IMR-90 (cell line): ENCODE data around the gene HECTD2. TPM values are rescaled to one million over a fixed set of nuclear protein-coding genes. Genes with fewer than 3 reads are reported as not detected.

Experiments used
- ATAC-seq: fragments of 200-7000 bp; cut with Tn5 transposase; 2 replicates; pipeline ENCODE4 v1.9.1; 2020; ENCODE audit warnings: low read depth, mild to moderate bottlenecking, moderate library complexity
- BruUV-seq: library from RNA; stranded (reverse); fragments of 400-500 nt; replicated peaks from 2 replicates; lab custom pipeline; 2021; lab: Mats Ljungman, UMichigan
- CTCF ChIA-PET: fragments of 300-600 bp; formaldehyde crosslinking; extraction: SDS; loops from one replicate; lab custom pipeline; 2021; ENCODE audit warnings: antibody characterized with exemption; lab: Yijun Ruan, JAX
- POLR2A ChIA-PET: fragments of 300-600 bp; sonication (Branson Sonifier 250); formaldehyde crosslinking; loops from one replicate; lab custom pipeline; 2022; ENCODE audit warnings: antibody characterized with exemption; ENCODE audit not compliant: unreplicated experiment; lab: Charles Lee
- DNase-seq: peaks from one replicate; pipeline ENCODE4 v3.0.0; 2013
- H2AFZ ChIP-seq: replicated peaks from 2 replicates; pipeline ENCODE3; 2013; ENCODE audit warnings: low read length, mild to moderate bottlenecking; ENCODE audit not compliant: poor library complexity
- H2AK5ac ChIP-seq: 2 replicates; pipeline ENCODE4 v1.6.1; 2013; ENCODE audit warnings: low read depth, low read length, inconsistent platforms
- H2AK9ac ChIP-seq: replicated peaks from 2 replicates; pipeline ENCODE3; 2013; ENCODE audit warnings: mild to moderate bottlenecking, low read depth, low read length, moderate library complexity; ENCODE audit not compliant: poor library complexity
- H2BK120ac ChIP-seq: 2 replicates; pipeline ENCODE4 v1.6.1; 2013; ENCODE audit warnings: low read depth, low read length, inconsistent platforms
- H2BK15ac ChIP-seq: 3 replicates; pipeline ENCODE4 v1.6.1; 2013; ENCODE audit warnings: low read depth, low read length, inconsistent platforms
- H2BK20ac ChIP-seq: 2 replicates; pipeline ENCODE4 v1.6.1; 2013; ENCODE audit warnings: low read depth, mild to moderate bottlenecking, inconsistent platforms, low read length, moderate library complexity
- H2BK5ac ChIP-seq: 2 replicates; pipeline ENCODE4 v1.6.1; 2013; ENCODE audit warnings: mild to moderate bottlenecking, low read depth, low read length, inconsistent platforms; ENCODE audit not compliant: poor library complexity, severe bottlenecking
- H3K14ac ChIP-seq: replicated peaks from 2 replicates; pipeline ENCODE4 v1.6.1; 2013; ENCODE audit warnings: low read depth, low read length, inconsistent platforms
- H3K18ac ChIP-seq: 2 replicates; pipeline ENCODE4 v1.6.1; 2013; ENCODE audit warnings: low read depth, low read length, control low read depth
- H3K23ac ChIP-seq: 2 replicates; pipeline ENCODE4 v1.6.1; 2013; ENCODE audit warnings: low read depth, low read length, inconsistent platforms
- H3K27ac ChIP-seq: 2 replicates; pipeline ENCODE4 v1.5.1; 2013; ENCODE audit warnings: mild to moderate bottlenecking, control low read depth, low read length; ENCODE audit not compliant: insufficient read depth
- H3K27me3 ChIP-seq: 2 replicates; pipeline ENCODE4 v1.6.1; 2013; ENCODE audit warnings: low read length; ENCODE audit not compliant: control insufficient read depth, insufficient read depth
- H3K36me3 ChIP-seq: 2 replicates; pipeline ENCODE4 v1.6.1; 2013; ENCODE audit warnings: low read length, mixed read lengths; ENCODE audit not compliant: control insufficient read depth, insufficient read depth
- H3K4ac ChIP-seq: 2 replicates; pipeline ENCODE4 v1.6.1; 2013; ENCODE audit warnings: low read depth, low read length, inconsistent platforms
- H3K4me1 ChIP-seq: 2 replicates; pipeline ENCODE4 v1.6.1; 2013; ENCODE audit warnings: low read length, mixed read lengths; ENCODE audit not compliant: control insufficient read depth, insufficient read depth
- H3K4me2 ChIP-seq: 2 replicates; pipeline ENCODE4 v1.6.1; 2013; ENCODE audit warnings: low read depth, mild to moderate bottlenecking, control low read depth, low read length, moderate library complexity
- H3K4me3 ChIP-seq: 2 replicates; pipeline ENCODE4 v1.5.1; 2013; ENCODE audit warnings: low read depth, mild to moderate bottlenecking, control low read depth, low read length, moderate library complexity; ENCODE audit not compliant: insufficient read depth
- H3K56ac ChIP-seq: 2 replicates; pipeline ENCODE4 v1.6.1; 2013; ENCODE audit warnings: low read length, inconsistent platforms; ENCODE audit not compliant: insufficient read depth; ENCODE audit errors: extremely low read depth
- H3K79me1 ChIP-seq, 2 experiments: 2 replicates each; pipeline ENCODE4 v1.6.1; 2013; ENCODE audit warnings: low read length in 2 of 2, inconsistent platforms in 1 of 2, low read depth in 1 of 2
- H3K9ac ChIP-seq: 2 replicates; pipeline ENCODE4 v1.6.1; 2013; ENCODE audit warnings: low read depth, low read length, control low read depth
- H3K9me1 ChIP-seq: 2 replicates; pipeline ENCODE4 v1.6.1; 2013; ENCODE audit warnings: low read length, inconsistent platforms; ENCODE audit not compliant: insufficient read depth
- H3K9me3 ChIP-seq: 2 replicates; pipeline ENCODE4 v1.6.1; 2013; ENCODE audit warnings: low read length; ENCODE audit not compliant: control insufficient read depth, insufficient read depth
- H4K20me1 ChIP-seq: 2 replicates; pipeline ENCODE4 v1.6.1; 2013; ENCODE audit warnings: low read length, inconsistent platforms; ENCODE audit not compliant: insufficient read depth
- H4K5ac ChIP-seq: 2 replicates; pipeline ENCODE4 v1.6.1; 2013; ENCODE audit warnings: mild to moderate bottlenecking, low read depth, low read length, control low read depth
- H4K8ac ChIP-seq, 2 experiments: 2 replicates each; pipeline ENCODE4 v1.6.1; 2013; ENCODE audit warnings: low read depth in 2 of 2, low read length in 2 of 2, control low read depth in 1 of 2, inconsistent platforms in 1 of 2
- H4K91ac ChIP-seq: 2 replicates; pipeline ENCODE4 v1.6.1; 2013; ENCODE audit warnings: low read depth, low read length, inconsistent platforms; ENCODE audit not compliant: insufficient read depth
- BHLHE40 ChIP-seq: fragments of 150-350 bp; IDR thresholded peaks from 2 replicates; pipeline ENCODE4 v1.6.1; 2016; ENCODE audit warnings: mild to moderate bottlenecking, low read depth, low read length
- FOS ChIP-seq: fragments of 150-350 bp; IDR thresholded peaks from 2 replicates; pipeline ENCODE4 v1.6.1; 2016; ENCODE audit warnings: low read depth, low read length
- MAZ ChIP-seq: IDR thresholded peaks from 2 replicates; pipeline ENCODE4 v1.6.1; 2012; ENCODE audit warnings: low read depth, mild to moderate bottlenecking, low read length, improper control_type of control experiment, moderate library complexity, borderline replicate concordance
- MXI1 ChIP-seq: IDR thresholded peaks from 2 replicates; pipeline ENCODE4 v1.6.1; 2012; ENCODE audit warnings: low read depth, mild to moderate bottlenecking, low read length, moderate library complexity, borderline replicate concordance
- RAD21 ChIP-seq: IDR thresholded peaks from 2 replicates; pipeline ENCODE4 v1.6.1; 2012; ENCODE audit warnings: low read length, improper control_type of control experiment
- WGBS, 2 experiments: methylation state at CpG; one replicate each; pipeline versions ENCODE4 v1.1.5 to v1.1.7; 2013; ENCODE audit warnings: missing lambda C conversion rate in 2 of 2; ENCODE audit not compliant: insufficient read length in 1 of 2; ENCODE audit errors: extremely low coverage in 2 of 2; 5-methylcytosine and 5-hydroxymethylcytosine counted together
- dilution Hi-C: fragments of 300-500 bp; cut with HindIII; formaldehyde crosslinking; loops from one replicate; pipeline ENCODE4 v1.14.3; 2018; ENCODE audit warnings: low sequenced_read_pairs; ENCODE audit not compliant: unreplicated experiment
- in situ Hi-C: fragments of 300-500 bp; cut with MboI; formaldehyde crosslinking; loops from 3 replicates; pipeline ENCODE4 v1.14.3; 2019; ENCODE audit warnings: low sequenced_read_pairs, inconsistent platforms, mixed read lengths
- intact Hi-C: fragments of 100-400 bp; cut with micrococcal nuclease; formaldehyde crosslinking; loops from 2 replicates; pipeline ENCODE4 v1.10.0; 2022
- polyA plus RNA-seq, 3 experiments: library from polyadenylated mRNA; depleted of rRNA; stranded (reverse); fragments of >200 nt; gene quantifications; 2 replicates each; pipeline ENCODE4 v1.2.3, GENCODE V29; 2012; ENCODE audit warnings: low replicate concordance in 1 of 3
- total RNA-seq: library from RNA; depleted of rRNA; stranded (reverse); fragments of >200 nt; gene quantifications from 2 replicates; pipeline ENCODE4 v1.2.3, GENCODE V29; 2012
- TF ChIP-seq, protein P1 (sequence below): fragments of 150-350 bp; IDR thresholded peaks from 2 replicates; pipeline ENCODE4 v1.6.1; 2017; ENCODE audit warnings: mild to moderate bottlenecking, antibody characterized with exemption, low read length, low read depth
- TF ChIP-seq, protein P2 (sequence below): conservative IDR thresholded peaks from 2 replicates; pipeline ENCODE4 v1.5.1; 2012; ENCODE audit warnings: mild to moderate bottlenecking, low read depth, low read length, improper control_type of control experiment

HECTD2 gene
- total and polyA plus RNA-seq, 2 of the 4 experiments (the other 2 are of a cell fraction), result 5.2 to 5.9 TPM

DNA sequence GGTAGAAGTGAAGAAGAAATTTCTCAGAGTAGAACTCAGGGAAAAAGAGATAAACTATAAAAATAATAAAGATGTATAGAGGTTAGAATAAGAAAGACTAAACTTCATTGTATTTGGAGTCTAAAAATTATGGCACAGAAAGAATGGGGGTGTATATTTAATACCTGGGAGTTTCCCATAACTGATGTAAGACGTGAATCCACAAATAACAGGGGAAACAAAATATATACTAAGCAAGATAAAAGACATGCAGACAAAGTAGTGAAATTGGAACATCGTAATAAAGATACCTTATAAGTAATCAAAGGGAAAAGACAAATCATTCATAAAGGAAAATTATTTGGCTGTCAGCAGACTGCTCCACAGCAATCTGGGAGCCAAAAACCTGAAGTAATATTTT is 62.8 kb downstream of the HECTD2 start:
- Histone ChIP-seq H3K9ac (no peak overlapping the region), H3K27ac (no peak overlapping the region), H4K8ac (no peak overlapping the region), H2BK5ac (no peak overlapping the region), H3K18ac (no peak overlapping the region), H3K56ac (no peak overlapping the region), H3K4me1 (no peaks in the 10 kb centered on the region; the same call in 1 of the 2 replicates), H2AFZ (no peak overlapping the region), H3K23ac (no peak overlapping the region), H3K14ac (no peak overlapping the region), H3K9me3 (no peaks in the 10 kb centered on the region), H4K5ac (no peak overlapping the region), H3K27me3 (no peaks in the 10 kb centered on the region), H4K91ac (no peak overlapping the region), H2BK20ac (no peak overlapping the region), H3K9me1 (no peaks in the 10 kb centered on the region), H2AK5ac (no peak overlapping the region), H3K4me3 (no peak overlapping the region), H2AK9ac (no peak overlapping the region), H3K79me1 (no peaks in the 10 kb centered on the region), H3K4ac (no peak overlapping the region), H2BK120ac (no peak overlapping the region), H3K4me2 (no peak overlapping the region), H2BK15ac (no peak overlapping the region), H4K20me1 (no peaks in the 10 kb centered on the region), H3K36me3 (no peaks in the 10 kb centered on the region)
- in situ Hi-C loops (no loop called here), dilution Hi-C loops (no loop called here), intact Hi-C loops (no loop called here)
- no peak for ATAC-seq
- ChIA-PET CTCF (no interaction called here), POLR2A (no interaction called here)
- WGBS, 2 experiments, result no CpG with 5 or more reads among the region's 2 CpGs
- TF ChIP-seq BHLHE40 (no peak), MAZ (no peak), FOS (no peak), MXI1 (no peak), RAD21 (no peak)
- TF ChIP-seq, protein P1, sequence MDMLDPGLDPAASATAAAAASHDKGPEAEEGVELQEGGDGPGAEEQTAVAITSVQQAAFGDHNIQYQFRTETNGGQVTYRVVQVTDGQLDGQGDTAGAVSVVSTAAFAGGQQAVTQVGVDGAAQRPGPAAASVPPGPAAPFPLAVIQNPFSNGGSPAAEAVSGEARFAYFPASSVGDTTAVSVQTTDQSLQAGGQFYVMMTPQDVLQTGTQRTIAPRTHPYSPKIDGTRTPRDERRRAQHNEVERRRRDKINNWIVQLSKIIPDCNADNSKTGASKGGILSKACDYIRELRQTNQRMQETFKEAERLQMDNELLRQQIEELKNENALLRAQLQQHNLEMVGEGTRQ, result no peak
- TF ChIP-seq, protein P2, sequence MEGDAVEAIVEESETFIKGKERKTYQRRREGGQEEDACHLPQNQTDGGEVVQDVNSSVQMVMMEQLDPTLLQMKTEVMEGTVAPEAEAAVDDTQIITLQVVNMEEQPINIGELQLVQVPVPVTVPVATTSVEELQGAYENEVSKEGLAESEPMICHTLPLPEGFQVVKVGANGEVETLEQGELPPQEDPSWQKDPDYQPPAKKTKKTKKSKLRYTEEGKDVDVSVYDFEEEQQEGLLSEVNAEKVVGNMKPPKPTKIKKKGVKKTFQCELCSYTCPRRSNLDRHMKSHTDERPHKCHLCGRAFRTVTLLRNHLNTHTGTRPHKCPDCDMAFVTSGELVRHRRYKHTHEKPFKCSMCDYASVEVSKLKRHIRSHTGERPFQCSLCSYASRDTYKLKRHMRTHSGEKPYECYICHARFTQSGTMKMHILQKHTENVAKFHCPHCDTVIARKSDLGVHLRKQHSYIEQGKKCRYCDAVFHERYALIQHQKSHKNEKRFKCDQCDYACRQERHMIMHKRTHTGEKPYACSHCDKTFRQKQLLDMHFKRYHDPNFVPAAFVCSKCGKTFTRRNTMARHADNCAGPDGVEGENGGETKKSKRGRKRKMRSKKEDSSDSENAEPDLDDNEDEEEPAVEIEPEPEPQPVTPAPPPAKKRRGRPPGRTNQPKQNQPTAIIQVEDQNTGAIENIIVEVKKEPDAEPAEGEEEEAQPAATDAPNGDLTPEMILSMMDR, result no peak
- no TSS peak for BruUV-seq
- no peak for DNase-seq
